Erythroblast (primary cell): ENCODE results near the gene FAM153A.
"Not testable (repeated sequence)": the region's sequence is repeated elsewhere in the genome, so short reads cannot be mapped to it uniquely, and the experiment has no call there.

ENCODE experiments used
- DNase-seq, 2 experiments: peaks; one replicate each; lab custom pipeline; 2025; lab: John Stamatoyannopoulos, UW

Gene FAM153A

DNA sequence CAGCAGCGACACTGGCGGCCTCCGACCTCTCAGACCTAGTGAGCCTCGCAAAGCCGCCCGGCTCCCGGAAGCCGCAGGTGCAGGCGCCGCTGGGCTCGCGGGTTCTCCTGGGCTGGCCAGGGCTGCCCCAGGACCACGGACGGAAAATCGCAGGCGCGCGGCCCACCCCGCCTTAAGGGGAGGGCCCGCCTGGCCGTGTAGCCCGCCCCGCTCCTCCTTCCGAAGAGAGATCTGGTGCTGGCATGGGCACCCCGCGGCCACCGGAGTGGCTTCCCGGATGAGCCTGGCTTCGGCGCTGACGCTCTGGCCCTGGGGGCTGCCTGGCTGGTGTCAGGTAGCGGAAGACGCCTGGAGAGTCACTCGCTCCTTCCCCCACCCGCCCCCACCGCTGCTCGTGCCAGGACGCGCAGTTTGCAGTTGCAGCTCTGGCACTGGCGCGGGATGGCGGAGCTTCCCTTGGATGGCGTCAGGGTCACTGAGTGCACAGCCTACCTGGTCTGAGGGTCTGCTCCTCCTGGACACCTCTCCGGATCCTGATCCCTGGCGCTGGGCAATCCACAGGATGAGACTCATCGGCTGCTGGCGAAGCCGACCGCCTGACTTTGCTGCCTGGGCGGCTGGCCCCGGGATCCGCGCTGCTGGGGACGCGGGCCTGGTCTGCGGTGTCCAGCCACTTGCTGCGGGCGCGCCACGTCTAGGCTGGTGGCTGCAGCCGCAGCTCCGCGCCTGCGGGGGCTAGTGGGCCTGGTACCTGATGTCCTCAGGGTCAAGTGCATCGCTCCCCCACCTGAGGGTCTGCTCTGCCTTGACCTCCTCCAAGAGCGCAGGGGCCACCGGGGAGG is at the start of gene FAM153A:
Gene FAM153A (minus strand): TSS at position 108 of the 842 bp plus-strand sequence.
- DNase-seq, result not testable (repeated sequence)

DNA sequence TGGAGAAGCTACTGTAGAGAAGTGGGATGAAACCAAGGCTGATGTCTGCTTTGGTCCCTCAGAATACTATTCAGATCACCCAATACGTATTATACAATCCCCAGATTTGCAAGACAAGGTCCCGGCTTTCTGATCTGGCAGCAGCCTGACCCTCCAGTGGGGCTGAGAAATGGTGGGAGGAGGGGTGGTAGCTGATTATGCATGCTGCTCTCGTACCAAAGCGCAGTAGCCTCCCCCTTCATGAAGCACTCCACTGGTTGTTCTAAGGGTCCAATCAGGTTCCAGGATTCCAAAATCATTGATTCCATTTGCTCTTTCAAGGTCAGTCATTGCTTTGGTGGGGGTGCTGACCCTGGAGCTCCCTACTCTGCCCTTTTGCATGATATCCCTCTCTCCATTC is 49.6 kb upstream of the FAM153A start:
- DNase-seq, result not testable (repeated sequence)

DNA sequence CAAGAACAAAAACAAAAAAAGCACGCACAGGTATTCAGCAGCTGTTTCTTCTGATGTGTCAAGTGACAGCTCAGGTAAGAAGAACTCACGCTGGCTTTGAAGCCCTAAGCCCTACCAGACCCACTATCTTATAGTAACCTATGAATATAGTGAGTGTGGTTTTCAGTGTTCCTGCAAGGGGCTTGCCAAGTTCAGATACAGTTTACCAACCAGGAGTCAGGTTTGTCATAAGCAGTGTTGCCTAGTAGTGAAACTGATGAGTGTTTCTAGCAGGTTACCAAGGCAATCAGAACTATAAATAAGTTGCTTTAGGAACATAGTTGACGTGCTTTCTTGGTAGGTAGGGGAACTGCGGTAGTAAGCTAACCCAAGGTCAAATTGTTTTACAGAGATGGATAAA is 43.4 kb upstream of the FAM153A start:
- not testable (repeated sequence) for DNase-seq

DNA sequence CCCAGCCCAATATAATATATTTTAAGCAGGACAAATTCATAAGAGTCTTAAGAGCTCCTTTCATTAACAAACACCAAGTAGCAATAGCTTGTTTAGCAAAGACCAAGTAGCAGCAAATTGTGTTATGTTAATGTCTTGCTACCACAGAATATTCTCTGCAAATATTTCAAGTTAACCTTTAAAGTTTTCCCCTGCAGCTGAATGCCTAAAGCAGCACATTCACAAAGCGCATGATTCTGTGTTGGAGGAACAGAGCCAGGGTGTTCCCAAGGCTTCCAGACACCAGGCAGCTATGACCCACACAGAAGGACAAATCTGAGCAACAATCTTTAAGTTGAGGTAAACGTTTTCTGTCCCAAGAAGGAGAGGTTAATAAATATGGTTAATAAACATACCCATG is 42.1 kb upstream of the FAM153A start:
- not testable (repeated sequence) for DNase-seq

DNA sequence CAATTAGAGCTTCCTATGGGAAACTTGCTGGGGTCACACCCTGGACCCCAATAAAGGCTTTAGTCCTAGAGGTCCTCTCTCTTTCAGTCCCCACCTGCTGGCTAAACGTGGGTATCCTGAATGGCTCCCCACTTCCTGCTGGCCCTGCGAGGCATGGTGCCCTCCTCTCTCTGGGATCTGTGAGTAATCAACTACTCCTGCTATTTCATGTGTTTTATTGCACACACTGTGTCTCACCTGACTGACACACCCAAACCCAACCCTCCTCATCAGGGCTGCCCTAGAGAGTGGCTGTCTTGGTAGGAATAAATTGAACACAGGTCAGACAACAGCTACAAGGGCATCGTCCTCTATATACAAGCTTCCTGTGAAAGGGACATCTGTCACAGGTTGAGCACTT is 39.8 kb upstream of the FAM153A start:
- not testable (repeated sequence) for DNase-seq

DNA sequence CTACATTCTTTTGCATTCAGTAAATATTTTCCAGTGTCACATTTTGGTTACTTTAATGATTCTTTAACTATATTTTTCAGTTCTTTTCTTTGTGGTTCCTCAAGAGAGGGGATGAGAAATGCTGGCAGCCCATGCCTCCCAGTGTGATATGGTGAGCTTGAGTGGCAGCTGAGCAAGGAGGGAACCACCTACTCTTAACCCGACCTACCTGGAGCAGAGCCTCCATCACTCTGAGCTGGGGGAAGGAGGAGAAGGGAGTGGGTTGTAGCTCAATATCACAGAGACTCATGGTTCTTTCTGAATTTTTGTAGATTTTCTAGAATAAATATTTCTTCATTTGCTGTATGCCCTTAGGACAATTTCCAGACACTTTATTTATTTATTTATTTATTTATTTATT is 37.0 kb upstream of the FAM153A start:
- DNase-seq, result not testable (repeated sequence)

DNA sequence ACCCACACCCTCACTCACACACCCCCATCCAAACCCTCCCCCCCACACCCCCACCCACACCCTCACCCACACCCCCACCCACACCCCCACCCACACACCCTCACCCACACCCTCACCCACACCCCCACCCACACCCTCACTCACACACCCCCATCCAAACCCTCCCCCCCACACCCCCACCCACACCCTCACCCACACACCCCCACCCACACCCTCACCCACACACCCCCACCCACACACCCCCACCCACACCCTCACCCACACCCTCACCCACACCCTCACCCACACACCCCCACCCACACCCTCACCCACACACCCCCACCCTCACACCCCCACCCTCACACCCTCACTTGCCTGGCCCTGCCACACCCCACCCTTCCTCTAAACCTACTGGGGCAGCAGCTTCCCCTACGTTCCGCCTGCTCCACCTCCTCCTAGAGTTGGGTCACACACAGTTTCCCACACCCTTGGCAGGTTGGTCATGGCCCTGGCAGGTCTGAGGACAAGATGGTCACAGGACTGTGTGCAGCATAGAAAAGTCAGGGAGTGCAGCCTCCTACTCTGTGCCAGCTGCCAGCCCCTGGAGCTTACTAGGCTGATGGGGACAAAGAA is 30.2 kb upstream of the FAM153A start:
- not testable (repeated sequence) for DNase-seq

DNA sequence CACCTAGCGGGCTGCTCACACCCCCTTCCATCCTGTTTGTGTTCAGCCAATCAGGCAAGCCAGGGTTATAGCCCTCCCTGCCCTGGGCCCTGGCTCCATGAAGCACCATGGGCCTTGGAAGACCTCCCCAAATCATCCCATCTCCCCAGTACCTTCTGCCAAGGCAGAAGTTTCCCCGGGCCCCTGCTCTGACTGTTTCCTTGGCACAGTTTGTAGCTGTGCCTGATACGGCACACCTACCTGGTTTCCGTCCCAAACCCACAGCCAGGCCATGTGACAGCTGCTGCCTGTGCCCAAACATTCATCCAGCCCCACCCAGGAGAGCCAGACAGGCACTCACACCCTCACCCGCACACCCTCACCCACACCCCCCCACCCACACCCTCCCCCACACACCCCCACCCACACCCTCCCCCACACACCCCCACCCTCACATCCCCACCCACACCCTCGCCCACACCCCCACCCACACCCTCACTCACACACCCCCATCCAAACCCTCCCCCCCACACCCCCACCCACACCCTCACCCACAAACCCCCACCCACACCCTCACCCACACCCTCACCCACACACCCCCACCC is 29.6 kb upstream of the FAM153A start:
- DNase-seq, result not testable (repeated sequence)

DNA sequence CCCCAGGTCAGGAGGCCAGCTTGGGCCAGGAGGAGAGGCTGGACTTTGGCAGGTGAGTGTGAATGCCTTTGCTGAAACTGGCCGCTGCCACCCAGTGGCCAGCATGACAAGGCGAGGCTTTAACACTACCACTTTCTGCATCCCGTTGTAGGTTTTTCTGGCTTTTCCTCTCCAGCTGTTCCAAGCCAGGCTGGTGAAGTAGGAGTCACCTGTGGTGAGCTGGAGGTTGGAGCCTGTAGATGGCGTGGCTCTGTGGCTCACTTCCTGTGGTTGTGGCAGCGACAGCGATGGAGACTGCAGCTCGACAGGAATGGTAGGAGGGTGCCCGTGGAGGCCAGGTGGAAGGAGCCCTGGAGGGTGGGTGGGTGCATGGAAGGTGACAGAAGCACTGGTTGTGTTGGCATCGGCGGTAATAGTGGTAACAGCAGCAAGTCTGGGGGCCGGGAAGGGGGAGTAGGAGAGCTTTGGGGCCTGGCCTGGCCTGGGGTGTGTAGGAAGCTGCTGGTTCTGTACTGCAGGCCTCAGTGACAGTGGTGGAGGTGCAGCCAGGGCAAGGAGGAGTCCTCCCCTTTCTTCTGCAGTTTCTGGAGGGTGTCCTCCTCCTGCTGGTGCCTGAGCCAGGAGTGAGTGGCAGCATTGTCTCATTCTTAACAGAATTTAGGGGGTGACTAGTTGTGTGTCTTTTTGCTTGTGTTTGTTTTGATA is 26.7 kb upstream of the FAM153A start:
- DNase-seq, result not testable (repeated sequence)

DNA sequence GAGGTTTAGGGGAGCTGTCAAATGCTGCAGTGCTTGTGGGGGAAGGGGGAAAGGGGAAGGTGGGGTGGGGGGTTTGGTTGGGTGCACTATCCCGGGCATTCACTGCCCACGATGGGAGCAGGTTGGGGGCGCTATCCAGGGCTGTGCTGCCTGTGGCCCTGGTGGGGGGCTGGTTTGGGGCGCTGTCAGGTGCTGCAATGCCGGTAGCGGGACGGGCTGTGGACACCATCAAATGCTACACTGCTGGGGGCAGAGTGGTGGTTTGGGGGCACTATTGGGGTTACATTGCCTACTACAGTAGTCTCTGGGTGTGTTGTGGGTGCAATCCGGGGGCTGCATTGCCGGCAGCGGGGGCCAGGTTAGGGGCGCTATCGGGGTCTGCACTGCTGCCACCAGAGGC is 25.7 kb upstream of the FAM153A start:
- not testable (repeated sequence) for DNase-seq

DNA sequence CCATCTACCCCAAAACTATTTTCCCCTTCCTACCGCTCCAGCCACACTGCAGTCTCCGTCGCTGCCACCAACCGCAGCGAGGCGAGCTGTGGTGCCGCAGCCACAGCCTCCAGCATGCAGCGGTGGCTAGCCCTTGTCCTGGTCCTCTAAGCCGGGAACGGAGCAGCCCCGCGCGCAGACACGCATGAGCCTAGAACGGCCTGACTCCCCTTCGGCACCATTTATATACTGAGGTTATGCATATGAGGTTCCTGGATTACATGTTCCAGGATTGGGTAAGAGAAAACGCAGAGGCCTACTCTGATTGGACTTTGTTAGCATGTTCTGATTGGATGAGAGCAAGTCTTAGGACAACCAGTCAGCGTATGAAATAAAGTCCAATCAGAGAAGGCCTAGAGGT is 24.6 kb upstream of the FAM153A start:
- DNase-seq, result not testable (repeated sequence)

DNA sequence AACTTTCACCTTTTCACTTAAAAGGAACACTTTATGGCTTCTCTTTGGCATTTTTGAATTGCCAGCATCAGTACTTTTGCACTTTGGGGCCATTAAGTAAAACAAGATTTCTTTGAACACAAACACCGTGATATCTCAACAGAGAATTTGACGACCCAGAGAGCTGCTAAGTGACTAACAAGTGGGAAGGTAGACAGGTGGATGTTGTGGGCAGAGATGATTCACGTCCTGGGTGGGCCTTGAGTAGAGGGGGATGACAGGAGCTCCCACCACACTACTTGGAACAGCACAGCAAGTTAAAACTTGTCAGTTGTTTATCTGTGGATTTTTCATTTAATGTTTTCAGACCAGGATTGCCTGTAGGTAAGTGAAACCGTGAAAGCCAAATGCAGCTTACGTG is 18.7 kb upstream of the FAM153A start:
- DNase-seq, result not testable (repeated sequence)

DNA sequence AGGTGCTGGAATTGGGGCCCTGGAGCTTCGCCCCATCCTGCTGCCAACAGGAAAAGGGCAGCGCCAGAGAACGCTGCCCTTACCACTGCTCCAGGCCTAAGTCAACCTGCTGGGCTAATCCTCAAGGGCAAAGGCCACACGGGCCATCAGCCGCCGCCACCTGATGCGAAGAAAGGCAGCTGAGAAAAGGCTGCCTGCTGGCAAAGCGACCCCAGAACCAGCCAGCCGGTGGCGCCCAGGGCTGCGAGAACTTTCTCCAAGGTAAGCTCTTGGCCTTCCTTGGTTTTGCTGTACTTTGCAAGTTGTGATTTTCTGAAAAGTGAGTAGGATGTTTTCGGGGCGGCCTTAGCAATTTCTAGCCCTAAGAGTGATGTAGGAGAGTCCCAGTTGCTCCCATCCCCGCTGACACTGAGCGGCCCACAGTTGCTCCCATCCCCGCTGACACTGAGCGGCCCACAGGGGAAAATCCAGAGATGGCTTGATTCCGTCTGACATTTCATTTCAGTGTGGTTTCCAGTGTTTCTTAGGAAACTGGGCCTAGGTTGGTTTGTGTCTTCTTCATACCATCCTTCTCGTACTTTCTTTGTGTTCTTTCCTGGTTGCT is 15.6 kb upstream of the FAM153A start:
- not testable (repeated sequence) for DNase-seq

DNA sequence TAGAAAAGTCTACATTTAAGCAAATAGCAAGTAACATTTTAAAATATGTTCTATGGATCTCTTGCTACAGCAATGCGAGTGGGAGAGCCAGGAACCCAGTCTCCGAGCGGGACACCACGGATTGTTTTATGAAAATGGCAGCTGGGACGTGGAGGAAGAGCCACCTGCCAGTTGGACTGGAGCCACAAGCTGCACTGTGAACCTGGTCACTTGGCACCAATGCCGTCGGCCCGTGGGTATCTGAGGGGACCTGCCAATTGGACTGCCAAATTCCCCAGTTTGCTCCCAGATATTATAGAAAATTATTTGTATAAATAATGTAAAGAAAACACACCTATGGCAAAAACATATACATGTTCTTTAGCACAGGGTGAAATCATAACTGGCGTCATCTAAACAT is 10.6 kb upstream of the FAM153A start:
- not testable (repeated sequence) for DNase-seq

DNA sequence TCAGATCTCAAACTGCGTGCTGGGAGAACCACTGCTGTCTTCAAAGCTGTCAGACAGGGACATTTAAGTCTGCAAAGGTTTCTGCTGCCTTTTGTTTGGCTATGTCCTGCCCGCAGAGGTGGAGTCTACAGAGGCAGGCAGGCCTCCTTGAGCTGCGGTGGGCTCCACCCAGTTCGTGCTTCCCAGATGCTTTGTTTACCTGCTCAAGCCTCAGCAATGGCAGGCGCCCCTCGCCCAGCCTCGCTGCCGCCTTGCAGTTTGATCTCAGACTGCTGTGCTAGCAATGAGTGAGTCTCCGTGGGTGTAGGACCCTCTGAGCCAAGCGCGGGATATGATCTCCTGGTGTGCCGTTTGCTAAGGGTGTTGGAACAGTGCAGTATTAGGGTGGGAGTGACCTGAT is 8.9 kb upstream of the FAM153A start:
- not testable (repeated sequence) for DNase-seq

DNA sequence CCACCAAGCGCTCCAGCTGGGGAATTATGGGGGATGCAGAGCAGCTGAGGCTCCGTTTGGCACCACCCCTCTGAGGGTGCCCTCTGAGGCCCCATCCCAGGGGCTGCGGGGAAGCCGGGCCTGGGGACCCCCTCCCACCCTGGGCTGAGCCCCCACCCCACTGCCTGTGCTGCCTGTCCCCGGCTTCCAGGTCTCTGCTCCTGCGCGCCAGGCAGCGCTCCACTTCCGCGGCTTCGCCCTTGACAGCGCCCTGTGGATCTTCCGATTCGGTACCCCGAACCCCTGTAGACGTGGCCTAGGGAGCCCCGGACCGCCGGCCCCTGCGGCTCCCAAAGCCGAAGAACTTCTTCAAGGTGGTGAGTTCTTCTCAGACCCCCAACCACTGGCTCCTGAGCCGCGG is 530 bp downstream of the FAM153A start:
- not testable (repeated sequence) for DNase-seq

DNA sequence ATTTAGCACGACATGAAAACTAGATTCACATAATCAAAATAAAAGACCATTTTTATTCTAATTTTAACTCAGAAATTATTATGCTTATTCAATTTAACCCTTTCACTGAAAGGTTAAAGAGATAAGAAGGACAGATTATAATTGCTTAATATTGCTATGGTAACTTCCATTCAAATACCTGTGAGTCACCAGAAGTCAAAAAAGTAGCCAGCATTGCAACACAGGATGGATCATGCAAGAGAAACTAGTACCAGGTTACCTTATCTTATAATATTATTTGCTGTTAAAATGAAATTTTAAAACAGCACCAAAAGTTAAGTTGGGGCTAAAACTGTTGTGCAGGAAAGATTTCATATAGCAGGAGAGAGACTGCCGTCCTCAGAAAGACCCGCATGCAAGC is 11.5 kb downstream of the FAM153A start:
- not testable (repeated sequence) for DNase-seq

DNA sequence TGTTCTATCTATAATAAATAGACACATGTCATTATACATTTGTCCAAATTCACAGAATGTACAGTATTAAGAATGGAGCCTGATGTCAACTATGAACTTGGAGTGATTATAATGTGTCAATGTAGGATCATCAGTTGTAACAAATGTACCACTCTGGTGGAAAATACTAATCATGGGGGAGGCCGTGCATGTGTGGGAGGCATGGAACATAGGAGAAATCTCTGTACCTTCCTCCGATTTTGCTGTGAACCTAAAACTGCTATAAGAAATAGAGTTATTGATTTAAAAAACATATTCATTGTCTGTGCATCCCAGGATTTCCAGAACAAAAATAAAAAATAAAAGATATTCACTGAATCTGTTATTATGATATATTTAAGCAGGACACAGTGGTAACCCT is 12.1 kb downstream of the FAM153A start:
- not testable (repeated sequence) for DNase-seq

DNA sequence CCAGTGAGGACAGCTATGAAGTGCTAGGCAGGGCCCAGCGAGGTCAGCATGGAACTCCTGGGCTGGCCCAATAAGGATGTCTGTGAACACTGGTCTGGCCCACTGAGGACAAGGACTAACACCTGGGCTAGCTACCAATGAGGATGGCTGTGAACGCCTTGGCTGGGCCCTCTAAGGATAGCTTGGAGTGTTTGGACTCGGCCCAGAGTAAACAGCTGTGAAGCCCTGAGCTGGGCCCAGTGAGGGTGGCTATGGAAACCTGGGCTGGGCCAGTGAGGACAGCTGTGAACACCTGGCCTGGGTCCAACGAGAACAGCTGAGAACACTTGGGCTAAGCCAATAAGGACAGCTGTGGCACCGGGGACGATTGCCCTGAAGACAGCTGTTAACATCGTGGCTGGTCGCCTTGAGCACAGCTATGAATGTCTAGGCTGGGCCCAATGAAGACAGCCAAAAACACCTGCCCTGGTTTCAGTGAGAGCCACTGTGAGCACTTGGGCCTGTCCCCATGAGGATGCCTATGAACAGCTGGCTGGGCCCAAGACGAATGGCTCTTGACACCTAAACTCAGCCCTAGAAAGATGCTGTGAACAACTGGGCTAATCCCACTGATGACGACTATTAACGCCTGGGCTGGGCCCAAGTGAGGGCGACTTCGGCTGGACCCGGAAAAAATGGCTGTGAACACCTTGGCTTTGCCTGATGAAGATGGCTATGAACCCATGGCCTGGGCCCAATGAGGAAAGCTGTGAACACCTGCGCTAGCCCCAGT is 18.8 kb downstream of the FAM153A start:
- not testable (repeated sequence) for DNase-seq

DNA sequence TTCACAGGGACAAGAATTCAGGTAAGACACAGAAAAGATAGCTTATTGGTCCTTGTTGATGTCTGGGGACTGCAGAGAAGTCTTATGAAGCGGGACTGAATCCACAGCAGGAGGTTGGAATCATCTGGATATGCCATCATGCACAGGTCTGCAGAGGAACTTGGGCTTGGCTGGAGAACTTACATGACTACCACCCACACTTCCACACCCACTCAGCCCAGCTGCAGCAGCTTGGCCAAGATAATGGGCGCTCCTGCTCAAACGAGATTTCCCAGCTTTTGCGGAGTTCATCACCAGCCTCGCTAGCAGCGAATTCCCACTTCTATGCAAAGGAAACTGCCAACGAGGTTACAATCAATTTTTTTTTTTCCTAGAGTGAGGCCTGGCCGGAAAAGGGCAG is 21.7 kb downstream of the FAM153A start:
- DNase-seq, result not testable (repeated sequence)

DNA sequence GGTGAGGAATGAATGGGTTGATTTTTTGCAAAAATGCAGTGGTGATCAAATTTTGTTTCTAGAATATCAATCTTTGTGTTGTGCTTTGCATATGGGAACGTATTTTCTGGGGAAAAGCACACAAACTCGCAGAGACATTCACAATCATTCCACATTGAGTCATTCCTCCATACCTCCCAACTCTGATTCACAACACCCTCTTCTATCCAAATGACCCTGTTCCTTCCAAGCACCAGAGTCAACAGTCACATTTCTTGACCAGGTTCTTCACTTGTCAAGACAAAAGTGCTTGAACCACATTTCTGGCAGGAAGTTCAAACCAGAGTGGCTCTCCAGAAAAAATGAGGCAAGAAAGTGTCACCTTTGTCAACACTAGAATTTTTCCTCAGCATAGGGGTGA is 35.3 kb downstream of the FAM153A start:
- not testable (repeated sequence) for DNase-seq
